ENCODE results near the gene SFXN5. TPM values are rescaled to one million over a fixed set of nuclear protein-coding genes. Genes with fewer than 3 reads are reported as not detected.

The SFXN5 gene
- total and polyA plus RNA-seq, 2 donors (not counting 3 experiments of a cell fraction or from before 2014, with no cell fraction given): 18.7 to 28.6 TPM

GRCh38 chr2:72893594-72894319 is 177.8 kb downstream of the SFXN5 start:
- Histone ChIP-seq H3K9me3 (replicated peaks; ENCODE audit: control insufficient read depth, insufficient read depth, low read length) (no peaks in the 10 kb centered on the region), H3K79me2 (ENCODE audit: control insufficient read depth, insufficient read depth, low read length) (no peaks in the 10 kb centered on the region), H3K27me3 (ENCODE audit: control insufficient read depth in 2 of 2, insufficient read depth in 2 of 2, low read length in 2 of 2) (peaks cover 2 to 3% of the 10 kb centered on the region in 2 experiments), H3K9ac (replicated peaks; ENCODE audit: extremely low read depth, insufficient read depth, low read length) (no peak overlapping the region), H3K4me3 (replicated peaks in 1 of 3; ENCODE audit: insufficient read depth in 1 of 3, low read depth in 1 of 3, low read length in 3 of 3) (no peak overlapping the region), H3K4me2 (ENCODE audit: insufficient read depth, low read length) (no peak overlapping the region), H4K20me1 (replicated peaks; ENCODE audit: control insufficient read depth, extremely low read depth, insufficient read depth, low read length) (no peaks in the 10 kb centered on the region), H3K36me3 (ENCODE audit: control insufficient read depth in 2 of 2, extremely low read depth in 1 of 2, insufficient read depth in 2 of 2, low read length in 2 of 2) (peaks cover 0 to 9% of the 10 kb centered on the region in 2 experiments), H2AFZ (ENCODE audit: low read depth, low read length) (no peak overlapping the region), H3K4me1 (ENCODE audit: control insufficient read depth, extremely low read depth, insufficient read depth, low read length) (peaks cover 14% of the 10 kb centered on the region), H3K27ac (ENCODE audit: insufficient read depth, low read depth, low read length) (no peak overlapping the region), H3K9me1 (replicated peaks; ENCODE audit: control insufficient read depth, extremely low read depth, insufficient read depth, low read length) (no peaks in the 10 kb centered on the region)
- CTCF ChIA-PET: interaction anchor here (0.6 to 10.7 kb wide), 63 partner anchors 9 to 397 kb away, joined by 3 to 261 read pairs (median 6); partner anchors contain the start of genes EMX1, SFXN5 and SMYD5
- POLR2A ChIA-PET: interaction anchor here (0.6 to 1.3 kb wide), 2 partner anchors 283 to 284 kb away, joined by 4 to 5 read pairs; no protein-coding TSS in a partner anchor
- intact Hi-C loops (cut with micrococcal nuclease) (loop anchor here (1.0 kb wide), 1 partner anchor 42 kb away; no protein-coding TSS in a partner anchor), dilution Hi-C loops (cut with MboI; ENCODE audit: extremely low pct_ligation_motif_present, low sequenced_read_pairs) (no loop called here)
- peak; percentile 63 for FAIRE-seq
- TF ChIP-seq FOS (IDR thresholded peaks at IDR 0.05; ENCODE audit: borderline replicate concordance, insufficient read depth, low read length) (no peak), MYC (IDR thresholded peaks at IDR 0.05; ENCODE audit: low read depth, low read length) (no peak), CTCF (IDR thresholded peaks at IDR 0.05; ENCODE audit: extremely low read depth in 1 of 2, insufficient read depth in 1 of 2, low read depth in 1 of 2, low read length in 2 of 2) (peak; percentile 62 to 88), MAX (IDR thresholded peaks at IDR 0.05; ENCODE audit: insufficient read depth, insufficient read length) (no peak), EZH2 (IDR thresholded peaks at IDR 0.05; ENCODE audit: borderline replicate concordance, low read depth, low read length, severe bottlenecking) (peak; percentile 22), JUN (IDR thresholded peaks at IDR 0.05; ENCODE audit: borderline replicate concordance, insufficient read depth, insufficient read length, low read depth) (no peak), GATA2 (IDR thresholded peaks at IDR 0.05; ENCODE audit: insufficient read depth, insufficient read length, low read depth, low read length) (no peak), POLR2A (IDR thresholded peaks at IDR 0.05; ENCODE audit: low read depth, low read length) (no peak), POLR2AphosphoS5 (IDR thresholded peaks at IDR 0.05; ENCODE audit: insufficient read depth, low read depth, low read length) (no peak)
- peak; percentile 72 for DNase-seq (ENCODE audit: low read depth, low spot score)
- no TSS peak for BruUV-seq (replicated peaks)
